Endothelial cell (in vitro differentiated cells): ENCODE data around the gene GUCA1C. TPM values are rescaled to one million over a fixed set of nuclear protein-coding genes. Genes with fewer than 3 reads are reported as not detected.

ENCODE experiments used
- DNase-seq: peaks from one replicate; pipeline ENCODE4 v3.0.0; 2021; ENCODE audit warnings: low spot score
- H3K27ac Mint-ChIP-seq: one replicate; pipeline ENCODE4 v1.8.0; 2021; ENCODE audit warnings: mixed read lengths, inconsistent platforms; ENCODE audit not compliant: unreplicated experiment
- H3K27me3 Mint-ChIP-seq: one replicate; pipeline ENCODE4 v1.8.0; 2021; ENCODE audit warnings: mild to moderate bottlenecking, moderate library complexity, mixed read lengths, inconsistent platforms; ENCODE audit not compliant: unreplicated experiment
- H3K36me3 Mint-ChIP-seq: one replicate; pipeline ENCODE4 v1.8.0; 2021; ENCODE audit warnings: mild to moderate bottlenecking, low read depth, mixed read lengths, inconsistent platforms; ENCODE audit not compliant: unreplicated experiment
- H3K4me1 Mint-ChIP-seq: one replicate; pipeline ENCODE4 v1.8.0; 2021; ENCODE audit warnings: mild to moderate bottlenecking, mixed read lengths, inconsistent platforms; ENCODE audit not compliant: unreplicated experiment
- H3K4me3 Mint-ChIP-seq: one replicate; pipeline ENCODE4 v1.8.0; 2021; ENCODE audit warnings: mild to moderate bottlenecking, mixed read lengths, inconsistent platforms; ENCODE audit not compliant: unreplicated experiment
- H3K9me3 Mint-ChIP-seq: one replicate; pipeline ENCODE4 v1.8.0; 2021; ENCODE audit warnings: mixed read lengths, inconsistent platforms; ENCODE audit not compliant: unreplicated experiment
- total RNA-seq: library from RNA; stranded (reverse); fragmentation: NEBNext Ultra II Directional; extraction: Animal tissue kit (Norgen Biotek cat#: 25700); gene quantifications from one replicate; pipeline ENCODE4 v1.2.1, GENCODE V29; 2021; ENCODE audit not compliant: unreplicated experiment
- TF ChIP-seq, protein P1 (sequence below): fragments of 200-600 bp; sonication (generic); IDR thresholded peaks from one replicate; pipeline ENCODE4 v1.5.0; 2021; ENCODE audit warnings: antibody characterized with exemption; ENCODE audit not compliant: unreplicated experiment

The GUCA1C gene
- total RNA-seq, 1 donor from 2014 or later: not detected

DNA sequence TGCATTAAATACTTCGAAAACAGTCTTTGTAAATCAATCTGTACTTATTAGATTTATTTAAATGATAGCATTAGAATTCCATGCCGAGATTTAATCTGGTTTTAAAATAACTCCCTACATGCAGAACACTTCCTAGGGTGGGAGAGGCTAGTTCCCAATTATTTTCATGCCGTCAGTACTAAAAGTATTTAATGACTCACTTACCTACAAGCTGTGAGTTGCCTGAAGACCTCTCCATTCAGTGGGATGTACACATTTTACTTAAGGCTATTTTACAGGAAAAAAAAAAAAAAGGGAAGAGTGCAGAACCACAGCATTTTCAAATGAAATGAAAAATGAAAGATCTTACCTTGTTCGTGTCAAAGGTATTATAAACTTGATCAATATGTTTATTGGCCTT lies 469 bp downstream of the GUCA1C start:
- TF ChIP-seq, protein P1, sequence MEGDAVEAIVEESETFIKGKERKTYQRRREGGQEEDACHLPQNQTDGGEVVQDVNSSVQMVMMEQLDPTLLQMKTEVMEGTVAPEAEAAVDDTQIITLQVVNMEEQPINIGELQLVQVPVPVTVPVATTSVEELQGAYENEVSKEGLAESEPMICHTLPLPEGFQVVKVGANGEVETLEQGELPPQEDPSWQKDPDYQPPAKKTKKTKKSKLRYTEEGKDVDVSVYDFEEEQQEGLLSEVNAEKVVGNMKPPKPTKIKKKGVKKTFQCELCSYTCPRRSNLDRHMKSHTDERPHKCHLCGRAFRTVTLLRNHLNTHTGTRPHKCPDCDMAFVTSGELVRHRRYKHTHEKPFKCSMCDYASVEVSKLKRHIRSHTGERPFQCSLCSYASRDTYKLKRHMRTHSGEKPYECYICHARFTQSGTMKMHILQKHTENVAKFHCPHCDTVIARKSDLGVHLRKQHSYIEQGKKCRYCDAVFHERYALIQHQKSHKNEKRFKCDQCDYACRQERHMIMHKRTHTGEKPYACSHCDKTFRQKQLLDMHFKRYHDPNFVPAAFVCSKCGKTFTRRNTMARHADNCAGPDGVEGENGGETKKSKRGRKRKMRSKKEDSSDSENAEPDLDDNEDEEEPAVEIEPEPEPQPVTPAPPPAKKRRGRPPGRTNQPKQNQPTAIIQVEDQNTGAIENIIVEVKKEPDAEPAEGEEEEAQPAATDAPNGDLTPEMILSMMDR: no peak
- DNase-seq: no peak
- no peaks in the 10 kb centered on the region for H3K9me3 Mint-ChIP-seq
- H3K4me1 Mint-ChIP-seq: no peaks in the 10 kb centered on the region
- H3K27me3 Mint-ChIP-seq: no peaks in the 10 kb centered on the region
- no peak overlapping the region for H3K4me3 Mint-ChIP-seq
- H3K36me3 Mint-ChIP-seq: no peaks in the 10 kb centered on the region
- H3K27ac Mint-ChIP-seq: no peak overlapping the region

GRCh38 chr3:108951820-108952501 lies 1.7 kb downstream of the GUCA1C start:
- H3K27ac Mint-ChIP-seq: no peak overlapping the region

DNA sequence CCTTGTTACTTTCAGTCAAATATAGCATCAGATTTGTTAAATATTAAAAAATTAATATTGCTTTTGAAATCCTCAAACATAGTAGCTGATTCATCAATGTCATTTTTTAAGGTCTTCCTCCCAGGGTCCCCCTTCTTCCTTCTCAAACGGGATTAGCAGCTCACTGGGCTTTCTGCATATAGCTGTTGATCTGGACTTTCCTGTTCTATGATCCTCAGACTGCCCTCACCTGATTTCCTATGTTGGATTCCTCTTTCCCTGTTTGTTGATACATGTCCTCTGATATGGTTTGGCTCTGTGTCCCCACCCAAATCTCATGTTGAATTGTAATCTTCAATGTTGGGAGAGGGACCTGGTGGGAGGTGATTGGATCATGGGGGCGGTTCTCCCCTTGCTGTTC lies 5.8 kb downstream of the GUCA1C start:
- Mint-ChIP-seq H3K27ac (no peak overlapping the region), H3K36me3 (no peaks in the 10 kb centered on the region)

More at GRCh38 chr3:108951820-108952501, 1.7 kb downstream of the GUCA1C start:
- no peaks in the 10 kb centered on the region for H3K27me3 Mint-ChIP-seq
- no peaks in the 10 kb centered on the region for H3K4me1 Mint-ChIP-seq
- no peak overlapping the region for H3K4me3 Mint-ChIP-seq
- no peak for DNase-seq
- TF ChIP-seq, protein P1: no peak
- no peaks in the 10 kb centered on the region for H3K36me3 Mint-ChIP-seq
- no peaks in the 10 kb centered on the region for H3K9me3 Mint-ChIP-seq

DNA sequence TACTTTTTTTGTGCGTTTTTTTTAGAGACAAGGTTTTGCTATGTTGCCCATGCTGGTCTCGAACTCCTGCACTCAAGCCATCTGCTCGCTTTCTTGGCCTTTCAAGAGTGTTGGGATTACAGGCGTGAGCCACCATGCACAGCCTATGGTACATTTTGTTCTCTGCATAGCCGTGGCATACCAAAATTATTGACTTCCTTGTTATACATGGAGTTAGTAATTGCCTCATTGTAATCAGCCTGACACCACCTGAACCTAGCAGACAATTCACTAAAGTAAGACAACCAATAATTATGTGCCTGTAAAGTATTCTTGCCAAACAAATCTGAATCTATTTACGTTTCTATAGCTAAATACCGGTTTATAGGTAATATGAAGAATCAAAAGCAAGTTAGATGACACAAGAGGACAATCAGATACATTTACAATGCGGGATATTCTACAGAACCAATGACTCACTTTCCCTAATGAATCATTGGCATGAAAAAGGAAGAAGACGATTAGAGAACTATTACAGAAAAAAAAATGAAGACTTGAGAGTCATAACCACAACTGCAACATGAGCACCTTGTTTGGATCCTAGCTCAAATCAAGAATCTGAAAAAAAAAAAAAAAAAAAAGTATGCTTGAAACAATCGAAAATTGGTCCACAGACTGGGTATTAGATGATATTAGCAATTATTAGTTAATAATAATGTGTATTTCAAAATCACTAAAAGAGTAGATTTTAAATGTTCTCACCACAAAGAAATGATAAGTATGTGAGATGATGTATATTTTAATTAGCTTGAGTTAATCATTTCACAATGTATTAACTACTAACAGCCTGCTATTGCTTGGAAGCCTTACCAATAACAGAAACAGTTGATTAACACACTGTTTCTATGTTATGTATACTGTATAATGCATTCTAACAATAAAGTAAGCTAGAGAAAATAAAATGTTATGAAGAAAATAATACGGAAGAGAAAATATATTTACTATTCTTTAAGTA lies 7.1 kb downstream of the GUCA1C start:
- TF ChIP-seq, protein P1: no peak
- no peaks in the 10 kb centered on the region for H3K4me1 Mint-ChIP-seq
- H3K4me3 Mint-ChIP-seq: no peak overlapping the region
- no peaks in the 10 kb centered on the region for H3K36me3 Mint-ChIP-seq
- H3K27me3 Mint-ChIP-seq: peaks cover 1% of the 10 kb centered on the region
- H3K27ac Mint-ChIP-seq: no peak overlapping the region
- H3K9me3 Mint-ChIP-seq: no peaks in the 10 kb centered on the region
- no peak for DNase-seq

More for the DNA sequence above, 5.8 kb downstream of the GUCA1C start:
- TF ChIP-seq, protein P1: no peak
- H3K9me3 Mint-ChIP-seq: no peaks in the 10 kb centered on the region
- H3K4me1 Mint-ChIP-seq: no peaks in the 10 kb centered on the region
- peaks cover 1% of the 10 kb centered on the region for H3K27me3 Mint-ChIP-seq
- DNase-seq: no peak
- no peak overlapping the region for H3K4me3 Mint-ChIP-seq
